Measurements from ENCODE around the gene TRPC4AP. TPM values are rescaled to one million over a fixed set of nuclear protein-coding genes. Genes with fewer than 3 reads are reported as not detected.

Gene TRPC4AP
- polyA plus RNA-seq, 2 of the 4 experiments (the other 2 are of a cell fraction): 51.4 to 55.3 TPM

- no peaks in the 10 kb centered on the region for H3K9me3 ChIP-seq
- ATAC-seq (no peak), DNase-seq (ENCODE audit: low read depth in 1 of 2, low spot score in 1 of 2) (no peak), FAIRE-seq (no peak)
- H3K27ac ChIP-seq: no peak overlapping the region
- ChIA-PET POLR2A (no interaction called here), CTCF (interaction anchor here (1.1 to 1.4 kb wide), 2 partner anchors 9 to 13 kb away, joined by 3 read pairs; partner anchors contain the start of gene MYH7B)
- no peaks in the 10 kb centered on the region for H3K4me1 ChIP-seq
- H3K4me2 ChIP-seq: no peak overlapping the region
- TF ChIP-seq CEBPB (IDR thresholded peaks at IDR 0.05): no peak
- TF ChIP-seq HOXA7 (CRISPR knock-in tag; IDR thresholded peaks at IDR 0.05): no peak
- no peak for TF ChIP-seq REST (IDR thresholded peaks at IDR 0.05)
- no peak for TF ChIP-seq ESRRA (IDR thresholded peaks at IDR 0.05; ENCODE audit: borderline replicate concordance, low read length)
- TF ChIP-seq SREBF2 (IDR thresholded peaks at IDR 0.05): no peak
- TF ChIP-seq NPAS2 (CRISPR knock-in tag; IDR thresholded peaks at IDR 0.05; ENCODE audit: borderline replicate concordance): no peak
- TF ChIP-seq ZNF302 (CRISPR knock-in tag; IDR thresholded peaks at IDR 0.05): no peak
- 67% methylated on average over 5 of the region's 5 CpGs for WGBS (ENCODE audit: missing lambda C conversion rate)
- H3K4me3 ChIP-seq: no peak overlapping the region
Observed at GRCh38 chr20:34964486-34964885, 128.1 kb downstream of the TRPC4AP start.

- Histone ChIP-seq H3K4me2 (no peak overlapping the region), H3K27ac (no peak overlapping the region), H3K4me3 (no peak overlapping the region), H3K9me3 (no peaks in the 10 kb centered on the region), H3K4me1 (peaks cover 11% of the 10 kb centered on the region)
- WGBS (ENCODE audit: missing lambda C conversion rate): 88% methylated on average over 21 of the region's 21 CpGs
- DNase-seq (ENCODE audit: low read depth in 1 of 2, low spot score in 1 of 2): no peak
- ChIA-PET CTCF (interaction anchor here (0.8 to 13.1 kb wide), 10 partner anchors 9 to 124 kb away, joined by 3 to 207 read pairs (median 6); partner anchors contain the start of genes ACSS2 and GGT7), POLR2A (interaction anchor here (1.2 to 2.1 kb wide), 3 partner anchors 81 to 441 kb away, joined by 3 to 20 read pairs (median 6); partner anchors contain the start of gene DYNLRB1)
- no peak for TF ChIP-seq FOSB (CRISPR knock-in tag; IDR thresholded peaks at IDR 0.05)
- no peak for TF ChIP-seq PHF8 (IDR thresholded peaks at IDR 0.05; ENCODE audit: borderline replicate concordance, low read depth)
- no peak for TF ChIP-seq MAX (IDR thresholded peaks at IDR 0.05)
- TF ChIP-seq EP300 (IDR thresholded peaks at IDR 0.05): no peak
- no peak for TF ChIP-seq JUNB (IDR thresholded peaks at IDR 0.05)
- no peak for TF ChIP-seq FOSL2 (IDR thresholded peaks at IDR 0.05)
- TF ChIP-seq FOSL2 (CRISPR knock-in tag; IDR thresholded peaks at IDR 0.05): no peak
- TF ChIP-seq CHD2 (IDR thresholded peaks at IDR 0.05; ENCODE audit: low read length, partially characterized antibody): no peak
- TF ChIP-seq E2F6 (IDR thresholded peaks at IDR 0.05; ENCODE audit: borderline replicate concordance, low read depth): no peak
- no peak for TF ChIP-seq BHLHE40 (IDR thresholded peaks at IDR 0.05; ENCODE audit: low read depth, low read length)
- no peak for TF ChIP-seq RARB (CRISPR knock-in tag; IDR thresholded peaks at IDR 0.05)
- no peak for TF ChIP-seq RCOR1 (IDR thresholded peaks at IDR 0.05; ENCODE audit: low read depth, low read length)
- TF ChIP-seq SMC3 (IDR thresholded peaks at IDR 0.05): no peak
- no peak for TF ChIP-seq ATOH8 (CRISPR knock-in tag; IDR thresholded peaks at IDR 0.05; ENCODE audit: low read depth)
- TF ChIP-seq NPAS2 (CRISPR knock-in tag; IDR thresholded peaks at IDR 0.05; ENCODE audit: borderline replicate concordance): no peak
- TF ChIP-seq MYC (IDR thresholded peaks at IDR 0.05; ENCODE audit: borderline replicate concordance, low read length): no peak
- no peak for TF ChIP-seq HMGXB4 (CRISPR knock-in tag; IDR thresholded peaks at IDR 0.05; ENCODE audit: borderline replicate concordance)
- no peak for TF ChIP-seq RFX5 (IDR thresholded peaks at IDR 0.05)
- ATAC-seq: no peak
- FAIRE-seq: no peak
Observed at GRCh38 chr20:34956751-34957472, 135.7 kb downstream of the TRPC4AP start.
